HepG2 (cell line): ENCODE data around the gene CSH1. TPM values are rescaled to one million over a fixed set of nuclear protein-coding genes. Genes with fewer than 3 reads are reported as not detected.

Experiments
- ATAC-seq: fragments of 200-7000 bp; cut with Tn5 transposase; 3 replicates; pipeline ENCODE4 v1.9.1; 2020; ENCODE audit warnings: mild to moderate bottlenecking, moderate library complexity
- BruUV-seq: library from RNA; stranded (reverse); fragments of 400-500 nt; replicated peaks from 2 replicates; lab custom pipeline; 2021; lab: Mats Ljungman, UMichigan
- CTCF ChIA-PET: fragments of 300-600 bp; formaldehyde crosslinking; extraction: SDS; loops from one replicate; lab custom pipeline; 2021; ENCODE audit warnings: low total read pairs, inconsistent platforms, low intra/inter-chr PET ratio; lab: Yijun Ruan, JAX
- POLR2A ChIA-PET: fragments of 350-600 bp; sonication (Branson Sonifier 250); formaldehyde crosslinking; loops from one replicate; lab custom pipeline; 2020; ENCODE audit warnings: antibody characterized with exemption, inconsistent platforms; lab: Yijun Ruan, JAX
- DNase-seq: peaks from one replicate; pipeline ENCODE4 v3.0.0-alpha.2; 2015; ENCODE audit warnings: low spot score
- FAIRE-seq: peaks from 3 replicates; lab custom pipeline; 2011; peaks lifted over from hg19 to GRCh38; lab: Jason Lieb, UNC
- H2AFZ ChIP-seq: one replicate; pipeline ENCODE4 v1.6.1; 2011; ENCODE audit warnings: low read length, inconsistent platforms
- H3K27ac ChIP-seq: fragments of 300-600 bp; 3 replicates; pipeline ENCODE4 v1.8.0; 2011; ENCODE audit warnings: mixed run types, mild to moderate bottlenecking, mixed read lengths, low read length, inconsistent platforms; ENCODE audit not compliant: insufficient read depth; ENCODE audit errors: extremely low read length
- H3K27me3 ChIP-seq, 2 experiments: fragments of 200-600 bp in 1 of 2; 2 replicates in 1 of 2; 3 replicates in 1 of 2; pipeline versions ENCODE4 v1.6.0 to v1.8.0; 2011; ENCODE audit warnings: low read length in 2 of 2, mild to moderate bottlenecking in 2 of 2, moderate library complexity in 2 of 2, inconsistent platforms in 1 of 2; ENCODE audit not compliant: insufficient read depth in 2 of 2, control insufficient read depth in 1 of 2
- H3K36me3 ChIP-seq, 2 experiments: fragments of 200-600 bp in 1 of 2; replicated peaks in 1 of 2; 2 replicates in 1 of 2; 3 replicates in 1 of 2; pipeline versions ENCODE4 v1.5.1 to v1.8.0; 2011; ENCODE audit warnings: low read length in 2 of 2, inconsistent platforms in 1 of 2; ENCODE audit not compliant: insufficient read depth in 2 of 2, control insufficient read depth in 1 of 2
- H3K4me1 ChIP-seq: 2 replicates; pipeline ENCODE4 v1.5.1; 2012; ENCODE audit warnings: low read length, inconsistent platforms; ENCODE audit not compliant: insufficient read depth
- H3K4me2 ChIP-seq: 2 replicates; pipeline ENCODE4 v1.6.0; 2011; ENCODE audit warnings: low read depth, low read length, inconsistent platforms
- H3K4me3 ChIP-seq, 3 experiments: fragments of 200-600 bp in 1 of 3; sonication (generic), shearing (Covaris generic) in 1 of 3; replicated peaks in 1 of 3; 2 replicates each; pipeline ENCODE4 v1.5.1; 2011 to 2016; ENCODE audit warnings: low read length in 3 of 3, inconsistent platforms in 2 of 3, low read depth in 2 of 3, mild to moderate bottlenecking in 2 of 3, control low read depth in 1 of 3, mixed read lengths in 1 of 3; ENCODE audit not compliant: insufficient read depth in 1 of 3
- H3K79me2 ChIP-seq: one replicate; pipeline ENCODE4 v1.6.1; 2011; ENCODE audit warnings: low read length, inconsistent platforms; ENCODE audit not compliant: insufficient read depth
- H3K9ac ChIP-seq: 2 replicates; pipeline ENCODE4 v1.6.0; 2011; ENCODE audit warnings: mild to moderate bottlenecking, low read depth, low read length, inconsistent platforms; ENCODE audit not compliant: insufficient read depth
- H3K9me3 ChIP-seq: 2 replicates; pipeline ENCODE4 v1.5.1; 2012; ENCODE audit warnings: mild to moderate bottlenecking, low read length
- H4K20me1 ChIP-seq: 2 replicates; pipeline ENCODE4 v1.6.0; 2011; ENCODE audit warnings: inconsistent platforms, mild to moderate bottlenecking, low read length, moderate library complexity; ENCODE audit not compliant: insufficient read depth
- ATF7 ChIP-seq, 2 experiments: fragments of 450-650 bp in 1 of 2; sonication (generic) in 1 of 2; formaldehyde crosslinking in 1 of 2; IDR thresholded peaks; 2 replicates each; pipeline versions ENCODE4 v1.4.0 to v1.6.1; 2016 to 2020; ENCODE audit warnings: antibody characterized with exemption in 1 of 2, mild to moderate bottlenecking in 1 of 2, missing genetic modification reagents in 1 of 2
- CREB1 ChIP-seq, 2 experiments: fragments of 450-650 bp in 1 of 2; IDR thresholded peaks; 2 replicates each; pipeline ENCODE4 v1.6.1; 2016 to 2017; ENCODE audit warnings: control low read depth in 1 of 2, mild to moderate bottlenecking in 1 of 2, missing compliant biosample characterization in 1 of 2, missing genetic modification characterization in 1 of 2
- IKZF4 ChIP-seq: sonication (generic); formaldehyde crosslinking; IDR thresholded peaks from 2 replicates; pipeline ENCODE4 v1.5.1; 2020; ENCODE audit warnings: borderline replicate concordance, mild to moderate bottlenecking, low read depth, missing genetic modification reagents; ENCODE audit errors: not compliant biosample characterization
- LCORL ChIP-seq, 2 experiments: fragments of 450-650 bp in 1 of 2; sonication (generic) in 1 of 2; formaldehyde crosslinking in 1 of 2; IDR thresholded peaks; 2 replicates each; pipeline versions ENCODE4 v1.5.0 to v1.6.1; 2017 to 2020; ENCODE audit warnings: antibody characterized with exemption in 1 of 2, missing genetic modification reagents in 1 of 2
- RAD51 ChIP-seq: fragments of 450-650 bp; IDR thresholded peaks from 2 replicates; pipeline ENCODE4 v1.6.1; 2016; ENCODE audit warnings: borderline replicate concordance
- SOX13 ChIP-seq, 3 experiments: fragments of 450-650 bp in 1 of 3; sonication (generic) in 1 of 3; formaldehyde crosslinking in 1 of 3; IDR thresholded peaks in 2 of 3; conservative IDR thresholded peaks in 1 of 3; 2 replicates each; pipeline versions ENCODE4 v1.5.0 to v1.6.1; 2016 to 2020; ENCODE audit warnings: antibody characterized with exemption in 1 of 3, mild to moderate bottlenecking in 1 of 3, missing compliant biosample characterization in 1 of 3, missing genetic modification reagents in 1 of 3, moderate library complexity in 1 of 3
- XRCC5 ChIP-seq: fragments of 200-400 bp; formaldehyde crosslinking; optimal IDR thresholded peaks from 2 replicates; pipeline ENCODE3; 2017; ENCODE audit warnings: mild to moderate bottlenecking, low read length
- ZFP37 ChIP-seq: sonication (generic); formaldehyde crosslinking; IDR thresholded peaks from 2 replicates; pipeline ENCODE4 v1.4.0; 2020; ENCODE audit warnings: missing genetic modification reagents, borderline replicate concordance
- ZNF10 ChIP-seq: sonication (generic); formaldehyde crosslinking; IDR thresholded peaks from 2 replicates; pipeline ENCODE4 v1.4.0; 2020; ENCODE audit warnings: mild to moderate bottlenecking, low read depth, missing genetic modification reagents, borderline replicate concordance
- ZNF430 ChIP-seq: sonication (generic); formaldehyde crosslinking; IDR thresholded peaks from 2 replicates; pipeline ENCODE4 v1.9.0; 2021; ENCODE audit warnings: mild to moderate bottlenecking, missing genetic modification reagents
- ZNF792 ChIP-seq: IDR thresholded peaks from 2 replicates; pipeline ENCODE4 v1.6.1; 2016
- WGBS: methylation state at CpG from one replicate; pipeline ENCODE4 v1.1.6; 2017; ENCODE audit warnings: low lambda C conversion rate; 5-methylcytosine and 5-hydroxymethylcytosine counted together
- in situ Hi-C: cut with HindIII; loops from 2 replicates; pipeline ENCODE4 v1.10.0; 2017; ENCODE audit warnings: low pct_unique_long_range_greater_than_20kb; ENCODE audit not compliant: extremely low pct_ligation_motif_present
- intact Hi-C: fragments of 100-400 bp; cut with micrococcal nuclease; formaldehyde crosslinking; loops from one replicate; pipeline ENCODE4 v1.10.0; 2022; ENCODE audit not compliant: unreplicated experiment
- polyA plus RNA-seq, 8 experiments: library from polyadenylated mRNA; depleted of rRNA in 3 of 8; stranded (reverse) in 7 of 8; unstranded in 1 of 8; fragments of >200 nt; fragmentation: Illumina TruSeq in 4 of 8; extraction: Trizol in 4 of 8; gene quantifications; 2 replicates each; pipeline versions ENCODE4 v1.2.1 to v1.2.3, GENCODE V29; 2011 to 2016; ENCODE audit warnings: low read depth in 4 of 8, missing spikeins in 1 of 8, mixed read lengths in 1 of 8; ENCODE audit not compliant: insufficient read depth in 1 of 8
- total RNA-seq, 5 experiments: library from RNA; depleted of rRNA; stranded (reverse); fragments of >200 nt; fragmentation: Illumina TruSeq; extraction: Trizol; gene quantifications; 2 replicates each; pipeline ENCODE4 v1.2.3, GENCODE V29; 2016; ENCODE audit warnings: low read depth in 1 of 5
- TF ChIP-seq, protein P1 (sequence below): sonication (generic); formaldehyde crosslinking; IDR thresholded peaks from 2 replicates; pipeline ENCODE4 v1.8.1; 2022; ENCODE audit warnings: low read depth, mild to moderate bottlenecking, missing genetic modification reagents
- TF ChIP-seq, protein P2 (sequence below): fragments of 450-650 bp; IDR thresholded peaks from 2 replicates; pipeline ENCODE4 v1.6.1; 2017; ENCODE audit warnings: mild to moderate bottlenecking
- TF ChIP-seq, protein P3 (sequence below): sonication (generic); formaldehyde crosslinking; conservative IDR thresholded peaks from 2 replicates; pipeline ENCODE4 v1.4.0; 2020; ENCODE audit warnings: missing genetic modification reagents

Gene CSH1
- total and polyA plus RNA-seq, 2 of the 13 experiments (the other 11 are each of a cell fraction or from before 2014, with no cell fraction given): not detected

DNA sequence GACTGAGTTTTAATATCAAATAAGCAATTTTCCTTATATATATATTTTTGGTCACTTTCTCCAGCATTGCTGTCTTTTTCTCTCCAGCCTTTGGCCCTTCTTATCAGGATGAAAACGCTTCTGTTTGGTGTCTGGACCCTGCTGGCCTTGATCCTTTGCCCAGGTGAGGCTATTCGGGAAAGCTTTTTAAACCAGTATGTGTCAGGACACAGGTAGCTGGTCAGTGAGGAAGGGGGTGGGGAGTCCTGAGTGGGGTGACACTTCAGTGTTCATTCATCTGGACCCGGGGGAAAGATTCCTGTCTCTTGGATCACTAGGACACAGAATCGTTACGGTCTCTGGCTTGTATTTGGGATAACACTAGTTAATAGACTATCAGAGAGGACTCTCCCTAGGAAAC, 41.7 kb downstream of the CSH1 start:
- BruUV-seq: no TSS peak
- FAIRE-seq: no peak
- H3K9ac ChIP-seq: no peak overlapping the region
- no peaks in the 10 kb centered on the region for H4K20me1 ChIP-seq
- H3K79me2 ChIP-seq: no peaks in the 10 kb centered on the region
- no peak overlapping the region for H2AFZ ChIP-seq
- DNase-seq: peak; percentile 41
- peak overlapping the region; percentile 65 for H3K4me2 ChIP-seq
- in situ Hi-C loops: no loop called here
- POLR2A ChIA-PET: interaction anchor here (1.4 kb wide), 1 partner anchor 11 kb away, joined by 5 read pairs; no protein-coding TSS in a partner anchor
- ATAC-seq: peak; percentile 67
- peaks cover 0 to 9% of the 10 kb centered on the region in 2 experiments; a peak in 3 of 5 replicates for H3K27me3 ChIP-seq
- CTCF ChIA-PET: no interaction called here
- intact Hi-C loops: no loop called here
- peaks cover 56% of the 10 kb centered on the region for H3K4me1 ChIP-seq
- no peaks in the 10 kb centered on the region for H3K9me3 ChIP-seq
- peak overlapping the region in 1 of 3 experiments; percentile 26; a peak in 2 of 6 replicates for H3K4me3 ChIP-seq
- H3K27ac ChIP-seq: peak overlapping the region; percentile 58
- no peaks in the 10 kb centered on the region for H3K36me3 ChIP-seq
- 2% methylated on average over 5 of the region's 5 CpGs for WGBS
- TF ChIP-seq ZNF10 (CRISPR knock-in tag) (no peak), ATF7 (IDR thresholded peaks at IDR 0.05) (no peak), ATF7 (CRISPR knock-in tag; IDR thresholded peaks at IDR 0.05) (no peak), ZNF792 (no peak), SOX13 (IDR thresholded peaks at IDR 0.05) (no peak), SOX13 (CRISPR knock-in tag; conservative IDR thresholded peaks at IDR 0.05 in 1 of 2, IDR thresholded peaks at IDR 0.05 in 1 of 2) (0 out of 4 replicates have a peak, but pooled peaks of 1 of the 2 experiments have one; percentile 34), ZNF430 (CRISPR knock-in tag) (no peak; the same call in 1 of the 2 replicates), ZFP37 (CRISPR knock-in tag) (no peak), CREB1 (IDR thresholded peaks at IDR 0.05) (no peak), CREB1 (CRISPR knock-in tag; IDR thresholded peaks at IDR 0.05) (no peak), IKZF4 (CRISPR knock-in tag) (no peak), XRCC5 (no peak), LCORL (IDR thresholded peaks at IDR 0.05) (no peak), LCORL (CRISPR knock-in tag; IDR thresholded peaks at IDR 0.05) (peak; percentile 96), RAD51 (no peak)
- TF ChIP-seq, protein P1, sequence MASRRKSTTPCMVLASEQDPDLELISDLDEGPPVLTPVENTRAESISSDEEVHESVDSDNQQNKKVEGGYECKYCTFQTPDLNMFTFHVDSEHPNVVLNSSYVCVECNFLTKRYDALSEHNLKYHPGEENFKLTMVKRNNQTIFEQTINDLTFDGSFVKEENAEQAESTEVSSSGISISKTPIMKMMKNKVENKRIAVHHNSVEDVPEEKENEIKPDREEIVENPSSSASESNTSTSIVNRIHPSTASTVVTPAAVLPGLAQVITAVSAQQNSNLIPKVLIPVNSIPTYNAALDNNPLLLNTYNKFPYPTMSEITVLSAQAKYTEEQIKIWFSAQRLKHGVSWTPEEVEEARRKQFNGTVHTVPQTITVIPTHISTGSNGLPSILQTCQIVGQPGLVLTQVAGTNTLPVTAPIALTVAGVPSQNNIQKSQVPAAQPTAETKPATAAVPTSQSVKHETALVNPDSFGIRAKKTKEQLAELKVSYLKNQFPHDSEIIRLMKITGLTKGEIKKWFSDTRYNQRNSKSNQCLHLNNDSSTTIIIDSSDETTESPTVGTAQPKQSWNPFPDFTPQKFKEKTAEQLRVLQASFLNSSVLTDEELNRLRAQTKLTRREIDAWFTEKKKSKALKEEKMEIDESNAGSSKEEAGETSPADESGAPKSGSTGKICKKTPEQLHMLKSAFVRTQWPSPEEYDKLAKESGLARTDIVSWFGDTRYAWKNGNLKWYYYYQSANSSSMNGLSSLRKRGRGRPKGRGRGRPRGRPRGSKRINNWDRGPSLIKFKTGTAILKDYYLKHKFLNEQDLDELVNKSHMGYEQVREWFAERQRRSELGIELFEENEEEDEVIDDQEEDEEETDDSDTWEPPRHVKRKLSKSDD (CRISPR knock-in tag): no peak
- TF ChIP-seq, protein P2, sequence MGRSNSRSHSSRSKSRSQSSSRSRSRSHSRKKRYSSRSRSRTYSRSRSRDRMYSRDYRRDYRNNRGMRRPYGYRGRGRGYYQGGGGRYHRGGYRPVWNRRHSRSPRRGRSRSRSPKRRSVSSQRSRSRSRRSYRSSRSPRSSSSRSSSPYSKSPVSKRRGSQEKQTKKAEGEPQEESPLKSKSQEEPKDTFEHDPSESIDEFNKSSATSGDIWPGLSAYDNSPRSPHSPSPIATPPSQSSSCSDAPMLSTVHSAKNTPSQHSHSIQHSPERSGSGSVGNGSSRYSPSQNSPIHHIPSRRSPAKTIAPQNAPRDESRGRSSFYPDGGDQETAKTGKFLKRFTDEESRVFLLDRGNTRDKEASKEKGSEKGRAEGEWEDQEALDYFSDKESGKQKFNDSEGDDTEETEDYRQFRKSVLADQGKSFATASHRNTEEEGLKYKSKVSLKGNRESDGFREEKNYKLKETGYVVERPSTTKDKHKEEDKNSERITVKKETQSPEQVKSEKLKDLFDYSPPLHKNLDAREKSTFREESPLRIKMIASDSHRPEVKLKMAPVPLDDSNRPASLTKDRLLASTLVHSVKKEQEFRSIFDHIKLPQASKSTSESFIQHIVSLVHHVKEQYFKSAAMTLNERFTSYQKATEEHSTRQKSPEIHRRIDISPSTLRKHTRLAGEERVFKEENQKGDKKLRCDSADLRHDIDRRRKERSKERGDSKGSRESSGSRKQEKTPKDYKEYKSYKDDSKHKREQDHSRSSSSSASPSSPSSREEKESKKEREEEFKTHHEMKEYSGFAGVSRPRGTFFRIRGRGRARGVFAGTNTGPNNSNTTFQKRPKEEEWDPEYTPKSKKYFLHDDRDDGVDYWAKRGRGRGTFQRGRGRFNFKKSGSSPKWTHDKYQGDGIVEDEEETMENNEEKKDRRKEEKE: no peak
- TF ChIP-seq, protein P3, sequence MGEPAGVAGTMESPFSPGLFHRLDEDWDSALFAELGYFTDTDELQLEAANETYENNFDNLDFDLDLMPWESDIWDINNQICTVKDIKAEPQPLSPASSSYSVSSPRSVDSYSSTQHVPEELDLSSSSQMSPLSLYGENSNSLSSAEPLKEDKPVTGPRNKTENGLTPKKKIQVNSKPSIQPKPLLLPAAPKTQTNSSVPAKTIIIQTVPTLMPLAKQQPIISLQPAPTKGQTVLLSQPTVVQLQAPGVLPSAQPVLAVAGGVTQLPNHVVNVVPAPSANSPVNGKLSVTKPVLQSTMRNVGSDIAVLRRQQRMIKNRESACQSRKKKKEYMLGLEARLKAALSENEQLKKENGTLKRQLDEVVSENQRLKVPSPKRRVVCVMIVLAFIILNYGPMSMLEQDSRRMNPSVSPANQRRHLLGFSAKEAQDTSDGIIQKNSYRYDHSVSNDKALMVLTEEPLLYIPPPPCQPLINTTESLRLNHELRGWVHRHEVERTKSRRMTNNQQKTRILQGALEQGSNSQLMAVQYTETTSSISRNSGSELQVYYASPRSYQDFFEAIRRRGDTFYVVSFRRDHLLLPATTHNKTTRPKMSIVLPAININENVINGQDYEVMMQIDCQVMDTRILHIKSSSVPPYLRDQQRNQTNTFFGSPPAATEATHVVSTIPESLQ: 0 out of 2 replicates have a peak, but pooled peaks have one; percentile 57
